ENCODE measurements around the gene ELP4. TPM values are rescaled to one million over a fixed set of nuclear protein-coding genes. Genes with fewer than 3 reads are reported as not detected.

The ELP4 gene
- total and polyA plus RNA-seq, 2 experiments from 2014 or later, result 28.2 to 38.3 TPM

GRCh38 chr11:31619980-31620379, 110.4 kb downstream of the ELP4 start (continued):
- TF ChIP-seq, protein P1, sequence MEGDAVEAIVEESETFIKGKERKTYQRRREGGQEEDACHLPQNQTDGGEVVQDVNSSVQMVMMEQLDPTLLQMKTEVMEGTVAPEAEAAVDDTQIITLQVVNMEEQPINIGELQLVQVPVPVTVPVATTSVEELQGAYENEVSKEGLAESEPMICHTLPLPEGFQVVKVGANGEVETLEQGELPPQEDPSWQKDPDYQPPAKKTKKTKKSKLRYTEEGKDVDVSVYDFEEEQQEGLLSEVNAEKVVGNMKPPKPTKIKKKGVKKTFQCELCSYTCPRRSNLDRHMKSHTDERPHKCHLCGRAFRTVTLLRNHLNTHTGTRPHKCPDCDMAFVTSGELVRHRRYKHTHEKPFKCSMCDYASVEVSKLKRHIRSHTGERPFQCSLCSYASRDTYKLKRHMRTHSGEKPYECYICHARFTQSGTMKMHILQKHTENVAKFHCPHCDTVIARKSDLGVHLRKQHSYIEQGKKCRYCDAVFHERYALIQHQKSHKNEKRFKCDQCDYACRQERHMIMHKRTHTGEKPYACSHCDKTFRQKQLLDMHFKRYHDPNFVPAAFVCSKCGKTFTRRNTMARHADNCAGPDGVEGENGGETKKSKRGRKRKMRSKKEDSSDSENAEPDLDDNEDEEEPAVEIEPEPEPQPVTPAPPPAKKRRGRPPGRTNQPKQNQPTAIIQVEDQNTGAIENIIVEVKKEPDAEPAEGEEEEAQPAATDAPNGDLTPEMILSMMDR (conservative IDR thresholded peaks at IDR 0.05; ENCODE audit: low read depth in 2 of 2), result no peak
- TF ChIP-seq EZH2phosphoT487 (IDR thresholded peaks at IDR 0.05; ENCODE audit: unreplicated experiment), result no peak

DNA sequence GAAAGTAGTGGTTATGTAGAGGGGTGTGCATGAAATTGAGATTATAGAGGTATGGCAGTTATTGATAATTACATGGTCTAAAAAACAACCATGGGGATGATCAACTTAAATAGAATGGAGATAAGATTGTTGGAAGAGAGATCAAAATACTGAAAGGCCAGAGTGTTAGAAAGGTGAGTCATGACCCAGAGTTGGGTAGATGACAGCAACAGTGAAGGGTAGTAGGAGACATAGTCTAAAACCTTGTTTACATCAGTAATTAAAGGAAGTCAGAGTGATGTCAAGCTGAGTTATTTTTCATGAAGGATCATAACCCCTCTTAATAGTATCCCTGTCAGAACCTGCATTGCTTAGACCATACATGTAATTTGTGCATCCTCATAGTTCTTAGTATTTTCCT, 110.9 kb downstream of the ELP4 start:
- no peak overlapping the region for H3K4me3 Mint-ChIP-seq
- DNase-seq (ENCODE audit: low spot score), result no peak
- H3K27ac ChIP-seq (ENCODE audit: low read depth), result no peak overlapping the region
- no peaks in the 10 kb centered on the region for H3K4me1 ChIP-seq (ENCODE audit: insufficient read depth)
- no peaks in the 10 kb centered on the region for H3K9me2 ChIP-seq (ENCODE audit: insufficient read depth)
- H3K36me3 ChIP-seq (ENCODE audit: insufficient read depth), result no peaks in the 10 kb centered on the region
- no peaks in the 10 kb centered on the region for H3K27me3 Mint-ChIP-seq (ENCODE audit: insufficient read depth, low read depth, poor library complexity)
- H3K79me2 ChIP-seq (replicated peaks; ENCODE audit: insufficient read depth), result no peaks in the 10 kb centered on the region
- H3K4me1 Mint-ChIP-seq, result no peaks in the 10 kb centered on the region
- H3F3A ChIP-seq (replicated peaks; ENCODE audit: low read depth), result no peaks in the 10 kb centered on the region
- H2AFZ ChIP-seq, result no peak overlapping the region
- no peak overlapping the region for H3K27ac Mint-ChIP-seq
- H3K27me3 ChIP-seq (ENCODE audit: insufficient read depth), result no peaks in the 10 kb centered on the region
- H3K9me3 Mint-ChIP-seq, result no peaks in the 10 kb centered on the region
- no peak overlapping the region for H3K4me2 ChIP-seq
- no peaks in the 10 kb centered on the region for H4K20me1 ChIP-seq (replicated peaks; ENCODE audit: insufficient read depth)
- no peaks in the 10 kb centered on the region for H3K36me3 Mint-ChIP-seq (ENCODE audit: low read depth)
- H3K4me3 ChIP-seq, result no peak overlapping the region
- ATAC-seq, result no peak
- TF ChIP-seq NANOG (IDR thresholded peaks at IDR 0.05; ENCODE audit: borderline replicate concordance) (no peak), STAT1 (IDR thresholded peaks at IDR 0.05; ENCODE audit: unreplicated experiment) (no peak), POLR2AphosphoS5 (IDR thresholded peaks at IDR 0.05; ENCODE audit: low read depth) (no peak), REST (IDR thresholded peaks at IDR 0.05; ENCODE audit: unreplicated experiment) (no peak), JUNB (IDR thresholded peaks at IDR 0.05; ENCODE audit: unreplicated experiment) (no peak), EZH2 (IDR thresholded peaks at IDR 0.05; ENCODE audit: low read depth, unreplicated experiment) (no peak), ZNF114 (CRISPR knock-in tag; IDR thresholded peaks at IDR 0.05) (no peak), EZH2phosphoT487 (IDR thresholded peaks at IDR 0.05; ENCODE audit: unreplicated experiment) (no peak), CREB1 (CRISPR knock-in tag; IDR thresholded peaks at IDR 0.05; ENCODE audit: low read depth) (no peak), ZNF331 (CRISPR knock-in tag; IDR thresholded peaks at IDR 0.05; ENCODE audit: low read depth) (no peak)
- TF ChIP-seq, protein P2, sequence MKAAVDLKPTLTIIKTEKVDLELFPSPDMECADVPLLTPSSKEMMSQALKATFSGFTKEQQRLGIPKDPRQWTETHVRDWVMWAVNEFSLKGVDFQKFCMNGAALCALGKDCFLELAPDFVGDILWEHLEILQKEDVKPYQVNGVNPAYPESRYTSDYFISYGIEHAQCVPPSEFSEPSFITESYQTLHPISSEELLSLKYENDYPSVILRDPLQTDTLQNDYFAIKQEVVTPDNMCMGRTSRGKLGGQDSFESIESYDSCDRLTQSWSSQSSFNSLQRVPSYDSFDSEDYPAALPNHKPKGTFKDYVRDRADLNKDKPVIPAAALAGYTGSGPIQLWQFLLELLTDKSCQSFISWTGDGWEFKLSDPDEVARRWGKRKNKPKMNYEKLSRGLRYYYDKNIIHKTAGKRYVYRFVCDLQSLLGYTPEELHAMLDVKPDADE (IDR thresholded peaks at IDR 0.05), result no peak
- TF ChIP-seq, protein P1 (conservative IDR thresholded peaks at IDR 0.05; ENCODE audit: low read depth in 2 of 2), result no peak
